ENCODE results near the gene SMAD6. TPM values are rescaled to one million over a fixed set of nuclear protein-coding genes. Genes with fewer than 3 reads are reported as not detected.

The SMAD6 gene
- total and polyA plus RNA-seq, 2 of the 4 experiments (the other 2 are of a cell fraction): 4.8 to 8.5 TPM

DNA sequence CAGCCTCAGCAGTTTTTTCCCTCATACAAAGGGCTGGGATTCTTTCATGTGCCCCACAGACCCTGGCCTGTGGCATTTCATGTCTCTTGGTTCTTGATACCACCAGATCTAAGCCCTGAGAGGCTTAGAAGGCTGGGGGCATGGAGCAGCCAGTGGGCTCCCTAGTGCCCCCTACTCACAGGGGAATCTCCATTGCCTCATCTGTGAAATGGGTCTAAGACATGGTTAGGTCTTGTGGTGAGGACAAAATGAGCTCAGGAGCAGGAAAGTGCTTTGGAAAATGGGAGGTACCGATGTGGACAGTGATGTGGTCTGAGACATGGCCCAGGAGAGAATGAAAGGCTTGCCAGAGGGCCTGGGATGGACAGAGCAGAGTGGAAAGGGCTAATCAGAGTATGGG is 94.3 kb downstream of the SMAD6 start:
- H2BK120ac ChIP-seq (ENCODE audit: low read depth, low read length): peak overlapping the region; percentile 74
- dilution Hi-C loops (cut with HindIII; ENCODE audit: low sequenced_read_pairs, unreplicated experiment) (no loop called here), intact Hi-C loops (cut with micrococcal nuclease) (no loop called here), in situ Hi-C loops (cut with MboI; ENCODE audit: low sequenced_read_pairs) (no loop called here)
- no peak overlapping the region for H3K4me3 ChIP-seq (ENCODE audit: insufficient read depth, low read depth, low read length)
- no peak overlapping the region for H3K23ac ChIP-seq (ENCODE audit: low read depth, low read length)
- peaks cover 21% of the 10 kb centered on the region for H3K9me1 ChIP-seq (ENCODE audit: insufficient read depth, low read length)
- H2AK5ac ChIP-seq (ENCODE audit: low read depth, low read length): no peak overlapping the region
- peak overlapping the region; percentile 13 for H2AFZ ChIP-seq (replicated peaks; ENCODE audit: low read length, poor library complexity)
- no peak overlapping the region for H3K4me2 ChIP-seq (ENCODE audit: low read depth, low read length)
- TF ChIP-seq POLR2A (IDR thresholded peaks at IDR 0.05; ENCODE audit: low read depth, low read length) (no peak), MAZ (IDR thresholded peaks at IDR 0.05; ENCODE audit: borderline replicate concordance, low read depth, low read length) (no peak), RCOR1 (IDR thresholded peaks at IDR 0.05; ENCODE audit: insufficient replicate concordance, low read length) (no peak), MXI1 (IDR thresholded peaks at IDR 0.05; ENCODE audit: borderline replicate concordance, low read depth, low read length) (no peak), SMC3 (IDR thresholded peaks at IDR 0.05; ENCODE audit: low read depth, low read length) (no peak)
- DNase-seq: no peak
- no peak overlapping the region for H2AK9ac ChIP-seq (replicated peaks; ENCODE audit: low read depth, low read length, poor library complexity)
- POLR2A ChIA-PET (ENCODE audit: unreplicated experiment): no interaction called here
- no peak overlapping the region for H3K18ac ChIP-seq (ENCODE audit: low read depth, low read length)
- no peak overlapping the region for H3K9ac ChIP-seq (ENCODE audit: low read depth, low read length)
- no peaks in the 10 kb centered on the region for H3K36me3 ChIP-seq (ENCODE audit: control insufficient read depth, insufficient read depth, low read length)
- CTCF ChIA-PET: interaction anchor here (0.6 to 0.9 kb wide), 2 partner anchors 55 to 88 kb away, joined by 3 to 4 read pairs; no protein-coding TSS in a partner anchor
- H3K4ac ChIP-seq (ENCODE audit: low read depth, low read length): peak overlapping the region; percentile 46
- H4K5ac ChIP-seq (ENCODE audit: low read depth, low read length): no peak overlapping the region
- no peaks in the 10 kb centered on the region for H3K27me3 ChIP-seq (ENCODE audit: control insufficient read depth, insufficient read depth, low read length)
- H3K4me1 ChIP-seq (ENCODE audit: control insufficient read depth, insufficient read depth, low read length): peaks cover 15% of the 10 kb centered on the region
- no peak overlapping the region for H3K56ac ChIP-seq (ENCODE audit: extremely low read depth, insufficient read depth, low read length)
- peak overlapping the region; percentile 58; the same call in 1 of the 3 replicates for H2BK15ac ChIP-seq (ENCODE audit: low read depth, low read length)
- no peak overlapping the region for H3K27ac ChIP-seq (ENCODE audit: insufficient read depth, low read length)
- H3K9me3 ChIP-seq (ENCODE audit: control insufficient read depth, insufficient read depth, low read length): no peaks in the 10 kb centered on the region
- whole genome bisulfite sequencing, 2 experiments (ENCODE audit: extremely low coverage in 2 of 2, insufficient read length in 1 of 2): 100% methylated on average over 1 of the region's 1 CpG; no CpG with 5 or more reads in 1 of the 2 experiments
- H4K8ac ChIP-seq (ENCODE audit: low read depth in 2 of 2, low read length in 2 of 2): no peak overlapping the region
- H4K20me1 ChIP-seq (ENCODE audit: insufficient read depth, low read length): no peaks in the 10 kb centered on the region
- H2BK5ac ChIP-seq (ENCODE audit: low read depth, low read length, poor library complexity, severe bottlenecking): no peak overlapping the region
- H2BK20ac ChIP-seq (ENCODE audit: low read depth, low read length): 0 out of 2 replicates have a peak overlapping the region, but pooled peaks have one; percentile 35
- no TSS peak for BruUV-seq (replicated peaks)
- H3K79me1 ChIP-seq (ENCODE audit: low read depth in 1 of 2, low read length in 2 of 2): no peaks in the 10 kb centered on the region; a peak in 1 of 4 replicates
- H3K14ac ChIP-seq (replicated peaks; ENCODE audit: low read depth, low read length): no peak overlapping the region
- no peak overlapping the region; the same call in 1 of the 2 replicates for H4K91ac ChIP-seq (ENCODE audit: insufficient read depth, low read depth, low read length)
- ATAC-seq (ENCODE audit: low read depth): no peak

Measured in IMR-90 (cell line).